Dendritic cell treated with granulocyte-macrophage colony-stimulating factor and Interleukin-4, amounts not matched to agents 40 ng/mL and 50 ng/mL, for 4 days (primary cell): Measurements from ENCODE around the gene F2.

ENCODE experiments used
- H3K27ac Mint-ChIP-seq: one replicate; pipeline ENCODE4 v1.8.0; 2022; ENCODE audit warnings: mild to moderate bottlenecking, mixed read lengths
- H3K27me3 Mint-ChIP-seq: one replicate; pipeline ENCODE4 v1.8.0; 2022; ENCODE audit warnings: mild to moderate bottlenecking, mixed read lengths
- H3K36me3 Mint-ChIP-seq: one replicate; pipeline ENCODE4 v1.8.0; 2022; ENCODE audit warnings: low read depth, mixed read lengths
- H3K4me1 Mint-ChIP-seq: one replicate; pipeline ENCODE4 v1.8.0; 2022; ENCODE audit warnings: low read depth, mixed read lengths
- H3K4me3 Mint-ChIP-seq: one replicate; pipeline ENCODE4 v1.8.0; 2022; ENCODE audit warnings: mild to moderate bottlenecking, moderate library complexity, mixed read lengths
- H3K9me3 Mint-ChIP-seq: one replicate; pipeline ENCODE4 v1.8.0; 2022; ENCODE audit warnings: mixed read lengths
- intact Hi-C: fragments of 100-400 bp; cut with micrococcal nuclease; formaldehyde crosslinking; loops from one replicate; pipeline ENCODE4 v1.15.0; 2022

Gene F2

DNA sequence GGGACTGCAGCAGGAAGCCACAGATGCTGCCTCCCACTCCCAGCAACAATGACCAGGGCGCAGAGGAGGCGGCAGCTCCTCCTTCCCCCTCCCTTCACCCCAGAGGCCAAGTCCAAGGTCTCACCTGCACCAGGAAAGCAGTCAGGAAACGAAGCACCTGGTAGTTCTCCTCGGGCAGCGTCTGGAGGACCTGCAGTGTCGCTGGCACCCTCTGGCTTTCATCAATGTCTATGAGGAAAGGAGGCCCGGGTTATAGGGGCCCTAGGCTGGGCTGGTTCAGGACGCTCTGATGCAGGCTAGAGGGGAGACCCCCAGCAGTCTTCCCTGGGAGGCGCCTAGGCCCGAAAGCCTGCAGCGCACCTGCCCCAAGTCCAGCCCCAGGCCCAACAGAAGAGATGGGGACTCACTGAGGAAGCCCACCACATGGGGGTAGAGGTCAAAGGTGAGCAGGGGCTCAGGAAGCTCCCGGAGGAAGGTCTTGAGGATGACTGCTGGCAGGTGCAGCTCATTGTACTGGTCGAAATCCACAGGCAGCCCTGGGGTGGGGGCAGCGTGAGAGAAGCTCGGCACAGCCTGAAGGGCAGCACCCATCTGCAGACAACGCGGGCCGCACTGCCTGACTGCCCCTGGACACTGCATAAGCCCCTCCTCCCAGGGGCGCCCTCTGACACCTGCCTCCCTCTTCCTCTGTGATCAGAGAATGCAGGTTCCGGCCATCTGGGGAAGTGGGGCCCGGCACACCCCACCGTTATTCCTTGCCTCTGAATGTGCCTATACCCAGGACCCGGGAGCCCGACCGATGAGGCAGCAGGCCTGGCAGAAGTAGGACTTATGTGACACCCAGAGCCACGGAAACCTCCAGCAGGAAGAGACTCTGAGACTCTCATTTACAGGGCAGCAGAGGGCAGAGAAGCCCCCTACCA lies 39.5 kb upstream of the F2 start:
- Mint-ChIP-seq H3K4me3 (no peak overlapping the region), H3K27ac (no peak overlapping the region), H3K4me1 (peaks cover 39% of the 10 kb centered on the region), H3K27me3 (no peaks in the 10 kb centered on the region), H3K9me3 (no peaks in the 10 kb centered on the region), H3K36me3 (peaks cover 78% of the 10 kb centered on the region)
- intact Hi-C loops: no loop called here

- intact Hi-C loops: no loop called here
- H3K4me1 Mint-ChIP-seq: peaks cover 31% of the 10 kb centered on the region
- no peak overlapping the region for H3K4me3 Mint-ChIP-seq
- H3K9me3 Mint-ChIP-seq: no peaks in the 10 kb centered on the region
- no peaks in the 10 kb centered on the region for H3K27me3 Mint-ChIP-seq
- H3K27ac Mint-ChIP-seq: no peak overlapping the region
- peaks cover 82% of the 10 kb centered on the region for H3K36me3 Mint-ChIP-seq
Measured at GRCh38 chr11:46680164-46680760, 38.8 kb upstream of the F2 start.

DNA sequence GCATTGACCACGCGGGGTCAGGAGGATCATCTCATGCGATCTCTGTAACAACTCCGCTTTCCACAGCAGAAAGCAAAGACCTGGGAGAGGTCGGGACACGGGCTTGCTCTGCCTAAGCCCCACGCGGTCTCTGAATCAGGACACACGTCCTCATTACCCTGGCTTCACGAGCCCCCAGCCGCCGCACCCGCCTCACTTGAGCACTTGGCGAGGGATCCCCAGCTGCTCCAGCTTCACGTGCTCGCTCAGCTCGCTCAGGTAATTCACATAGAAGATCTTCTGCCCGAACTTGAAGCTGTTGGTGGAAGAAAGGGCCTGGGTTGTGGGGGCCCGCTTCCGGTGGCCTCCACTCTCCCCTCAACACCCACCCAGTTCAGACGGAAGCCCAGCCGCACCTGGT lies 38.2 kb upstream of the F2 start:
- Mint-ChIP-seq H3K27me3 (no peaks in the 10 kb centered on the region), H3K27ac (no peak overlapping the region), H3K9me3 (no peaks in the 10 kb centered on the region), H3K4me3 (no peak overlapping the region), H3K36me3 (peaks cover 86% of the 10 kb centered on the region), H3K4me1 (peaks cover 25% of the 10 kb centered on the region)
- intact Hi-C loops: no loop called here

DNA sequence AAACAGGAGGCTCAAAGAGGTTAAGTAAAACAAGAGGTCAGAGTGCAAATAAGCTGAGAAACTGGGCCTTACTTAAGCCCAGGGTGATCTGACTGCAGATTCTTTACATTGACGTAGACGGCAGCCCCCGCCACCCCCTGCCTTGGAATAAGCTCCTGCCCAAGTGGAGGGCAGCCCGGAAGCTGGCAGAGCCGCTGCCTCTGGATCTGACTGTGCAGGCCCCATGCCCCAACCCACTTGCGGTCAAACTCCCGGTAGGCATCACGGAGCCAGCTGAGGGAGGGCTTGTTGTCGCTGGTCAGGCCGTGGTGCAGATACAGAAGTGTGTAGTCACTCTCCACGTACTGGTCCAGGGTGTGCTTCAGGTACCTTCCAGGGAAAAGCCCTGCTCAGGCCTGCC lies 37.2 kb upstream of the F2 start:
- Mint-ChIP-seq H3K9me3 (no peaks in the 10 kb centered on the region), H3K4me1 (peaks cover 19% of the 10 kb centered on the region), H3K27me3 (no peaks in the 10 kb centered on the region), H3K4me3 (no peak overlapping the region), H3K36me3 (peaks cover 91% of the 10 kb centered on the region), H3K27ac (no peak overlapping the region)
- intact Hi-C loops: no loop called here

DNA sequence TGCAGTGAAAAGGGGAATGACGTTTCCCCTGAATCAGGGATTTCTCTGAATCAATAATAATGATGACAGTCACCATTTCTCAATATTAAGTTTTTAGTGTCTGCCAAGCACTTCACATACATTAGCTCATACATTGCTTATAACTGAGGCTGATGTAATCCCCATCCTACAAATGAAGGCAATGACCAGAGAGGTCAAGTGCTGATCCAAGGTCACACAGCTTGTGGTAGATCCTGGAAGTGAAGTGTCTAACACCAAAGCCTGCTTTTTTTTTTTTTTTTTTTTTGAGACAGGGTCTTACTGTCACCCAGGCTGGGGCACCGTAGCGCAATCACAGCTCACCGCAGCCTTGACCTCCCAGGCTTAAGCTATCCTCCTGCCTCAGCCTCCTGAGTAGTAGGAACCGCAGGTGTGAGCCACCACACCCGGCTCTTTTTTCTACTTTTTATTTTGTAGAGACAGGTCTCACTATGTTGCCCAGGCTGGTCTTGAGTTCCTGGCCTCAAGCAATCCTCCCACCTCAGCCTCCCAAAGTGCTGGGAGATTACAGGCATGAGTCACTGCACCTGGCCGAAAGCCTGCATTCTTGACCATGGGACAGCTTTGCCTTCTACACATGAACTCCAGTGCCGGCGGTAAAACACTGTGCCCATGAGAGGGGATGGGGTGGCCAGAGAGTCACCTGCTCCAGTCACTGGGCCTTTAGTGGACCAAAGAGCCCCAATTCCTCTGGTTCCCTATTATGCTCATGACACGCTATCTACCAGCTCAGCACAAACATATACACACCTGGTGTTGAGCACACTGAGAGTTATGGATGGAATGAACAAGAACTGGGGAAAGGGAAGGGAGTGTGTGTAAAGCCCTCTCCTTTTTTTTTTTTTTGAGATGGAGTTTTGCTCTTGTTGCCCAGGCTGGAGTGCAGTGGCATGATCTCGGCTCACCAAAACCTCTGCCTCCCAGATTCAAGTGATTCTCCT lies 36.0 kb upstream of the F2 start:
- H3K27ac Mint-ChIP-seq: no peak overlapping the region
- peaks cover 91% of the 10 kb centered on the region for H3K36me3 Mint-ChIP-seq
- intact Hi-C loops: no loop called here
- H3K9me3 Mint-ChIP-seq: no peaks in the 10 kb centered on the region
- H3K4me3 Mint-ChIP-seq: no peak overlapping the region
- H3K4me1 Mint-ChIP-seq: peaks cover 9% of the 10 kb centered on the region
- no peaks in the 10 kb centered on the region for H3K27me3 Mint-ChIP-seq

DNA sequence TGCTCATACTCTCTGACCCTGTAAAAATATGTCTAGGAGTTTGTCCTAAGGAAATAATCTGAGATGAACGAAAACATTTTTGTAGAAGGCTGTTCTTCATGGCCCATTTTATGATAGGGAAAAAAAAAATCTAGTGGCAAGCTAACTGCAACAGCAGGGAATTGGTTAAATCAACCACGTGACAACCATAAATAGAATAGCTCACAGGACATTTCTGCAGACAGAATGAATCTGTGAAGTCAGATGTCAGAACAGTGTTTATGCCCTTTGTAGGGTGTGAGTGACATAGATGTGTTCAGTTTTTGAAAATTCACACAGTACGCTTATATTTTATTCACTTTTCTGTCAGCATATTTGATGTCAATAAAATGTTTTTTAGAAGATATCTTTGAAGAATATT lies 34.6 kb upstream of the F2 start:
- intact Hi-C loops: no loop called here
- H3K4me3 Mint-ChIP-seq: no peak overlapping the region
- no peaks in the 10 kb centered on the region for H3K9me3 Mint-ChIP-seq
- H3K27me3 Mint-ChIP-seq: no peaks in the 10 kb centered on the region
- H3K36me3 Mint-ChIP-seq: peaks cover 91% of the 10 kb centered on the region
- no peak overlapping the region for H3K27ac Mint-ChIP-seq
- H3K4me1 Mint-ChIP-seq: no peaks in the 10 kb centered on the region

- Mint-ChIP-seq H3K27ac (no peak overlapping the region), H3K36me3 (peaks cover 91% of the 10 kb centered on the region), H3K4me3 (no peak overlapping the region), H3K27me3 (no peaks in the 10 kb centered on the region), H3K9me3 (no peaks in the 10 kb centered on the region), H3K4me1 (no peaks in the 10 kb centered on the region)
- intact Hi-C loops: no loop called here
Measured at GRCh38 chr11:46686886-46687795, 31.9 kb upstream of the F2 start.

GRCh38 chr11:46690702-46691101 lies 28.3 kb upstream of the F2 start:
- Mint-ChIP-seq H3K36me3 (peaks cover 100% of the 10 kb centered on the region), H3K9me3 (no peaks in the 10 kb centered on the region), H3K4me1 (no peaks in the 10 kb centered on the region), H3K4me3 (no peak overlapping the region), H3K27ac (peak overlapping the region; percentile 5), H3K27me3 (no peaks in the 10 kb centered on the region)
- intact Hi-C loops: no loop called here

GRCh38 chr11:46692450-46692849 lies 26.6 kb upstream of the F2 start:
- Mint-ChIP-seq H3K27ac (no peak overlapping the region), H3K27me3 (no peaks in the 10 kb centered on the region), H3K9me3 (no peaks in the 10 kb centered on the region), H3K4me1 (peaks cover 7% of the 10 kb centered on the region), H3K36me3 (peaks cover 97% of the 10 kb centered on the region), H3K4me3 (no peak overlapping the region)
- intact Hi-C loops: no loop called here

GRCh38 chr11:46693597-46694012 lies 25.4 kb upstream of the F2 start:
- H3K27me3 Mint-ChIP-seq: no peaks in the 10 kb centered on the region
- H3K36me3 Mint-ChIP-seq: peaks cover 91% of the 10 kb centered on the region
- peaks cover 19% of the 10 kb centered on the region for H3K4me1 Mint-ChIP-seq
- intact Hi-C loops: no loop called here
- no peaks in the 10 kb centered on the region for H3K9me3 Mint-ChIP-seq
- H3K27ac Mint-ChIP-seq: no peak overlapping the region
- H3K4me3 Mint-ChIP-seq: no peak overlapping the region

DNA sequence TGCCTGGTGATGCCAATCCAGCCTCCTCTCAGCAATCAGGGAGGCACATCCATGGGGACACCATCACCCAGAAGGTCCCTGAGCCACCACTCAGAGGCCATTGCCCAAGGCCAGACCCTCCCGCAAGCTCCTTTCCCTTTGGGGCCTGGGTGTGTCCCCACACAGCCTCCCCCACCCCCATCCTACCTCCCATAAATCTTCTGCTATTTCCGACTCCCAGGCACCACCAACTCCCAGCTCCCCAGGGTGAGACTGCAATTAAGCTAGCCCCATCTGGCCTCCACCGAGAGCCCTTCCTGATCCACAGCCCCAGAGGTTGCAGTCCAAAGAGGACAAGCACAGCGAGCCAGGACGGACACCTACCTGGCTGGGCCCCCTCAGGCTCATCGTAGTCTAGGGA lies 24.9 kb upstream of the F2 start:
- no peak overlapping the region for H3K27ac Mint-ChIP-seq

DNA sequence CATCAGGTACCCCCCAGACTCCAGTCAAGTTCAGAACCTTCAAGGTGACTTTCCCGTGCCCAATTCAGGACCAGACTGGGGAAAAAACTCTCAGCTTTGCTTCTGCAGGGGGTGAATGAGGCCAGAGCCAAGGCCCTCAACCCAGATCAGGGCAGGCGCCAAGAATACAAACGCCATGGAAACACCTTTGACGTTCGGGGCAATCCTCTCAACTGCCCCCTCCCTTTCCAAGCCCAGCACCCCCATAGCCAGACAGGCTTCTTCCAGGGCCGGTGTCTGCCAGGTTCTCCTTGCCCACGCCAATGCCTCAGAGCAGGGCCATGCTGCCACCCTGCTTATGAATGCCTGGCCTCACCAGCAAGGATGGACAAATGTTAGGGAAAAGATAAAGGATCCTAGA lies 24.4 kb upstream of the F2 start:
- Mint-ChIP-seq H3K4me3 (no peak overlapping the region), H3K9me3 (no peaks in the 10 kb centered on the region)

More for the DNA sequence above, 24.9 kb upstream of the F2 start:
- Mint-ChIP-seq H3K4me1 (peaks cover 23% of the 10 kb centered on the region), H3K9me3 (no peaks in the 10 kb centered on the region), H3K36me3 (peaks cover 86% of the 10 kb centered on the region), H3K27me3 (no peaks in the 10 kb centered on the region), H3K4me3 (no peak overlapping the region)
- intact Hi-C loops: no loop called here

More for the DNA sequence above, 24.4 kb upstream of the F2 start:
- intact Hi-C loops: no loop called here
- peaks cover 81% of the 10 kb centered on the region for H3K36me3 Mint-ChIP-seq
- H3K4me1 Mint-ChIP-seq: peaks cover 27% of the 10 kb centered on the region
- H3K27me3 Mint-ChIP-seq: no peaks in the 10 kb centered on the region
- no peak overlapping the region for H3K27ac Mint-ChIP-seq
